ENCODE results near the gene TPM1.

GRCh38 chr15:63014578-63014977 lies 28.0 kb upstream of the TPM1 start:
- no peak for TF ChIP-seq GABPA (IDR thresholded peaks at IDR 0.05; ENCODE audit: low read depth)
- TF ChIP-seq POLR2A (IDR thresholded peaks at IDR 0.05; ENCODE audit: low read depth, low read length): no peak
- no peak for TF ChIP-seq CTCF (IDR thresholded peaks at IDR 0.05 in 2 of 3, conservative IDR thresholded peaks at IDR 0.05 in 1 of 3; ENCODE audit: control insufficient read depth in 2 of 3, extremely low read depth in 1 of 3, insufficient read depth in 1 of 3, low read depth in 3 of 3, low read length in 3 of 3)
- no peak for TF ChIP-seq HDAC6 (IDR thresholded peaks at IDR 0.05; ENCODE audit: unreplicated experiment)

All from GM12878 (cell line).